Fibroblast of pulmonary artery (primary cell): ENCODE data around the gene TSHZ2.
"Not testable (repeated sequence)": the region's sequence is repeated elsewhere in the genome, so short reads cannot be mapped to it uniquely, and the experiment has no call there.

Experiments
- DNase-seq: peaks from one replicate; pipeline ENCODE4 v3.0.0-alpha.2; 2010; ENCODE audit warnings: low read depth
- H3K4me3 ChIP-seq: replicated peaks from 2 replicates; pipeline ENCODE4 v1.5.1; 2011; ENCODE audit warnings: low read depth, mild to moderate bottlenecking, control low read depth, low read length, moderate library complexity
- CTCF ChIP-seq: IDR thresholded peaks from 2 replicates; pipeline ENCODE4 v1.5.1; 2011; ENCODE audit warnings: mild to moderate bottlenecking, control low read depth, low read length, inconsistent platforms; ENCODE audit errors: missing control alignments

Gene TSHZ2

GRCh38 chr20:53319200-53319599, 347.0 kb downstream of the TSHZ2 start:
- no peak overlapping the region for H3K4me3 ChIP-seq
- no peak for TF ChIP-seq CTCF
- no peak for DNase-seq

- H3K4me3 ChIP-seq = no peak overlapping the region
- DNase-seq = no peak
- TF ChIP-seq CTCF = no peak
Observed at GRCh38 chr20:53319716-53320115, 347.6 kb downstream of the TSHZ2 start.

- TF ChIP-seq CTCF = no peak
- no peak for DNase-seq
- H3K4me3 ChIP-seq = no peak overlapping the region
Observed at GRCh38 chr20:53320701-53321100, 348.5 kb downstream of the TSHZ2 start.

GRCh38 chr20:53321596-53321995, 349.4 kb downstream of the TSHZ2 start:
- H3K4me3 ChIP-seq = no peak overlapping the region

GRCh38 chr20:53322651-53323050, 350.5 kb downstream of the TSHZ2 start:
- no peak for TF ChIP-seq CTCF
- no peak overlapping the region for H3K4me3 ChIP-seq
- no peak for DNase-seq

More at GRCh38 chr20:53321596-53321995, 349.4 kb downstream of the TSHZ2 start:
- no peak for DNase-seq
- TF ChIP-seq CTCF = no peak

- not testable (repeated sequence) for DNase-seq, H3K4me3 ChIP-seq
Observed at GRCh38 chr20:53323460-53323859, 351.3 kb downstream of the TSHZ2 start.

GRCh38 chr20:53324816-53325215, 352.7 kb downstream of the TSHZ2 start:
- no peak for TF ChIP-seq CTCF
- DNase-seq = no peak
- H3K4me3 ChIP-seq = no peak overlapping the region

GRCh38 chr20:53328961-53329360, 356.8 kb downstream of the TSHZ2 start:
- no peak overlapping the region for H3K4me3 ChIP-seq
- no peak for DNase-seq
- TF ChIP-seq CTCF = no peak
